Measurements from ENCODE around the gene MRTO4.
"Not testable (repeated sequence)": the region's sequence is repeated elsewhere in the genome, so short reads cannot be mapped to it uniquely, and the experiment has no call there.

MRTO4 gene

GRCh38 chr1:19229229-19229628, 22.4 kb upstream of the MRTO4 start:
- no peak for DNase-seq (ENCODE audit: low read depth)

- no peak for DNase-seq (ENCODE audit: low read depth)
These were observed 21.7 kb upstream of the MRTO4 start for GRCh38 chr1:19229828-19230325.

GRCh38 chr1:19231736-19232523, 19.7 kb upstream of the MRTO4 start:
- DNase-seq (ENCODE audit: low read depth), result not testable (repeated sequence)

- DNase-seq (ENCODE audit: low read depth), result no peak
These were observed 19.1 kb upstream of the MRTO4 start for GRCh38 chr1:19232524-19232846.

- DNase-seq (ENCODE audit: low read depth), result no peak
These were observed 17.4 kb upstream of the MRTO4 start for GRCh38 chr1:19234224-19234623.

- DNase-seq (ENCODE audit: low read depth), result no peak
These were observed 11.7 kb upstream of the MRTO4 start for GRCh38 chr1:19239876-19240275.

- peak; percentile 42 for DNase-seq (ENCODE audit: low read depth)
These were observed 10.7 kb upstream of the MRTO4 start for GRCh38 chr1:19240673-19241538.

GRCh38 chr1:19250629-19251304, 838 bp upstream of the MRTO4 start:
- DNase-seq (ENCODE audit: low read depth), result no peak

GRCh38 chr1:19254416-19254815, 2.8 kb downstream of the MRTO4 start:
- no peak for DNase-seq (ENCODE audit: low read depth)

- DNase-seq (ENCODE audit: low read depth), result no peak
These were observed 3.7 kb downstream of the MRTO4 start for GRCh38 chr1:19255288-19255687.

GRCh38 chr1:19256301-19256700, 4.7 kb downstream of the MRTO4 start:
- DNase-seq (ENCODE audit: low read depth), result not testable (repeated sequence)

GRCh38 chr1:19257178-19257914, 5.7 kb downstream of the MRTO4 start:
- DNase-seq (ENCODE audit: low read depth), result no peak

- no peak for DNase-seq (ENCODE audit: low read depth)
These were observed 6.7 kb downstream of the MRTO4 start for GRCh38 chr1:19258353-19258752.

GRCh38 chr1:19260211-19261138, 8.9 kb downstream of the MRTO4 start:
- DNase-seq (ENCODE audit: low read depth), result no peak

- DNase-seq (ENCODE audit: low read depth), result no peak
These were observed 10.4 kb downstream of the MRTO4 start for GRCh38 chr1:19262047-19262446.

- DNase-seq (ENCODE audit: low read depth), result no peak
These were observed 11.1 kb downstream of the MRTO4 start for GRCh38 chr1:19262744-19263143.

- DNase-seq (ENCODE audit: low read depth), result no peak
These were observed 16.8 kb downstream of the MRTO4 start for GRCh38 chr1:19268445-19268844.

- not testable (repeated sequence) for DNase-seq (ENCODE audit: low read depth)
These were observed 18.1 kb downstream of the MRTO4 start for GRCh38 chr1:19269427-19270342.

- not testable (repeated sequence) for DNase-seq (ENCODE audit: low read depth)
These were observed 18.7 kb downstream of the MRTO4 start for GRCh38 chr1:19270343-19270730.

GRCh38 chr1:19272064-19272463, 20.5 kb downstream of the MRTO4 start:
- no peak for DNase-seq (ENCODE audit: low read depth)

All from stimulated activated CD8-positive, alpha-beta memory T cell treated with anti-CD3 and anti-CD28 coated beads, Interleukin-4, amount 100 ng/mL, for 24 hours (primary cell).